GM21723 (cell line): ENCODE measurements around the gene ABHD13.
"Not testable (repeated sequence)": the region's sequence is repeated elsewhere in the genome, so short reads cannot be mapped to it uniquely, and the experiment has no call there.

ENCODE experiments used
- ATAC-seq: cut with Tn5 transposase; IDR thresholded peaks from one replicate; pipeline ENCODE4 v1.9.1; 2021; ENCODE audit warnings: mild to moderate bottlenecking, moderate library complexity; ENCODE audit not compliant: unreplicated experiment

ABHD13 gene

DNA sequence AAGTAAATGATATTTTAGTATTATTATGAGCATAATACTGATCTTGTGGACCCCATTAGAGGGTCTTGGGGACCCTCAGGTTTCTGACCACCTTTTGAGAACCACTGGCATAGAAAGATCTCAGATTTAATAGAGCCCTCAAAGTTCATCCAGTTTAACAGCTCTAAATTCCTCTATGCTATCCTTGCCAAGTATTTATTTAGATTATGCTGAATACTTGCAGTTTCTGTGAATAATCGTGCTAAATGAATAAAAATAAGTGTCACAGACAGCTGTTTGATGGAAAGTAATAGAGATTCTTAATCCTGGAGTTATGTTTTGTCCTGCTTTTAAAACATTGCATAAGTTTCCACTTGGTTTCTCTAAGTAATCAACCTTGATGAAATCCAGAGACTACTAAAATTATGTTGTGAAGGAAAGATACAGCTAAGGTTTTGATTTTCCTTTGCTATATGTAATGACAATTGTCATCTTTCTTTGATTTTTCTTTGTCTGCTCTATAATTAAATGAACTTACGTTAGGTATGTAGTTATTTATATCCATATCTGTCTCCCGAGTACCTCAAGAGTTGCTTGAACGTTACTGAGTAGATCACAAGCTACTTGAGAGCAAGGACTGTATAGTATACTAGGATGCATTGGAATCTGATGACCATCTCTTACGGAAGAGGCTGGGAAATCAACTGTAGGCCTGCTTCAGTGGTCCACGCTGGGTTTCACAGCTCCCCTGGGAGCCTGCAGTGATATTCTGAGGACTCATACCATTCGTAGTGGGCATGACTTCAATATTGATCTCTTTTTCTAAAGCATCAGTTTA, 5.7 kb downstream of the ABHD13 start:
- no peak for ATAC-seq

DNA sequence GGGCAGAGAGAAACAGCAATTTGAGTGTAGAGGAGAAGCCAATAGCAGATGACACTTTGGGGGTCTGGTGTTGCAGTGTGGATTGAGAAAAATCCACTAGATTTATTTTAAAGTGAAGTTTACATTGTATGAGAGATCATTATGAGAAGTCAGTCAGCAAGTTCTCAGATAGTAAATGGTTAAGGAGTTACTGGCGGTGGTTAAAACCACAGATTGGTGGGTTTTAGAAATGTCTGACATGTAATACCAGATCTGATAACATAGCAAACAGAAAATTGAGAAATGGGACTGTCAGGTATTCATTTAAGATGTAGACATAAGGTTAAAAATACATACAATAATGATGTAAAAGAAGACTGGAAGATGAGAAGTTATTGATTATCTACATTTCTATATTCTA, 7.2 kb downstream of the ABHD13 start:
- no peak for ATAC-seq

DNA sequence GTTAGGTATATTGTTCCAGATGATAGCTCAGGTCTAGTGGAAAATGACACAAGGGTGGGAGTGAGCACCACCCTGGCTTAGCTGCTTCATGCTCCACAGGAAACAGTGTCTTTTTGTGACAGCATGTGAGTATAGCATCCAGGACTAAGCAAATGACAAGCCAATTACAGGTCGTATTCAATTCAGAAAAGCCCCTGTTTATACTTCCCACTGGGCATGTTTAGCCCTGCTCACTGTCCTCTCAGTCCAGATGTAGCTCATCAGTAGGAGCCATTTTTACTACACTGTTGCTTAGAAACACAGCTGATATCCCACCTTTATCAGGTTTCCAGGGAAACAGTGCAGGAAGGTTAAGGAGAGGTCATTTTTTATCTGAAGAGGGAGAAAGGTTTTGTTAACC, 8.0 kb downstream of the ABHD13 start:
- no peak for ATAC-seq

DNA sequence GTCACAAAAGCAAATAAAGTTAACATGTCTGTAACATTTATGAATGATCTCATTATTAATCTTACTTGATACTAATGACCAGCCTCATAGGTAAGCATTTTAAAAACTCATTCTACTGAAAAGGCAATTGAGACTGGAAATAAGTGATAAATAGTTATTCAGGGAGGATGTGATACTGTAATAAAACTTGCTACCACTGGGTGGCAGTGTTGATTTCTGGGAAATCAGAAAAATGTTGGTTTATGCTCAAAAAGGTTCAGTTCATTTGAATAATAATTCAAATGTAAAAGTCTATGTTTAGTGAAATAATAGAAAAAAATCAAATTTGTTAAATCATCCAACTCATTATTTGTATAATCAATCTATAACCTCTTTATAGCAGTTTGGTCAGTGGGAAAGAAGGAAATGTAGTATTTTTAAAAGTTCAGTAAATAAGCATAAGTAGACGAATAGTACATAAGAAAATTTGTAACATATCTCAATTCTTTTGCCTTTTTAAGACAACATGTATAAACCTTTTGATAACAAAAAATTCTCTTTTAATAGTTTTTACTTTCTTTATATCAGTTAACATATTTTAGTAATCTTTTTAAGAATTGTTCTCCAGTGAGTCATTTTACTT, 9.6 kb downstream of the ABHD13 start:
- ATAC-seq = peak; percentile 42

DNA sequence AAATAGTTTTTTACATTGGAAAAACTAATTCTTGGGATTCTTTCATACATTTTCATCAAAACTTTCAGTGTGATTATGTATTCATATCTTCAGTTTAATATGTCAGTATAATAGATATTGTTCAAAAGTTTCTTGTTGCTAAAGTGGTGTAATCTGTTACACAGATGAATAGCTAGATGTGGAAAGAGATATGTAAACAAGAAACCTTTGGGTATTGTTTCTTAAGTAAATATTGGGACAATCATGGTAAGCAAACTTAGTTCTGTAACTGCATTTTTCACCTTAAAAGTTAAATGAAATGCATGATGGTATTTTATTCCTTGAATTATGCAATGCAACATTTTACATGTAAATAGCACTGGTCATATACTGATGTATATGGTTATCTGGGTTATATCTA, 12.2 kb downstream of the ABHD13 start:
- no peak for ATAC-seq

DNA sequence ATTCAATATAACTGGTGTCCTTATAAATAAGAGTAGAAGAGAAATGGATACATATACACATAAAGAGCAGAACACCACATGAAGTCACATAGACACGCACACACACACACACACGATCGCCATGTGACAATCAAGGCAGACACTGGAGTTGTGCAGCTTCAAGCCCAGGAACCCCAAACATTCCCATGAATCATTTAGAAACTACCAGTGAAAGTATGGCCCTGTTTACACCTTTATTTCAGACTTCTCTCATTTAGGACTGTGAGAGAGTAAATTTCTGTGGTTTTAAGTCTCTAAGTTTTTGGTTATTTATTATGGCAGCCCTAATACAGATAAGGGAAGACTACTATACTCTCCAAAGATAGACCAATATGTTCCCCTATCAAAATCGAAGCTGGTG, 31.0 kb downstream of the ABHD13 start:
- ATAC-seq = no peak

DNA sequence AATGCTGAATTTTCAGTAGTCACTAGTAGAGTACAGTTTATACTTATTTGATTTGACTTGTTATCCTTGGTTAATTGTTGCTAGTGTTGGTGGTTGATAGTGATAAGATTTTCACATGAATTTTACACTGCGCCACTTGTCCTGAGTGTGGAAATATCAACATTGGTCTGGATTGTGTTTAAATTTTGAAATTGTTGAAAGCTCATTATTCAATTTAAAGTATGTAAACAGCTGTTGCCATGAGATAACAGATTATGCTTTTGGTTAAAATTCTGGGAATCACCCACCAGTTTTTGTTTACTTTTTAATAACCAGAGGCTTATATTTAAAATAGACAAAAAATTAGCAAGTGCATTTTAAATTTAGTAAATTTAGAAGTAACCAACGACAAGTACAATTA, 39.1 kb downstream of the ABHD13 start:
- ATAC-seq = no peak

DNA sequence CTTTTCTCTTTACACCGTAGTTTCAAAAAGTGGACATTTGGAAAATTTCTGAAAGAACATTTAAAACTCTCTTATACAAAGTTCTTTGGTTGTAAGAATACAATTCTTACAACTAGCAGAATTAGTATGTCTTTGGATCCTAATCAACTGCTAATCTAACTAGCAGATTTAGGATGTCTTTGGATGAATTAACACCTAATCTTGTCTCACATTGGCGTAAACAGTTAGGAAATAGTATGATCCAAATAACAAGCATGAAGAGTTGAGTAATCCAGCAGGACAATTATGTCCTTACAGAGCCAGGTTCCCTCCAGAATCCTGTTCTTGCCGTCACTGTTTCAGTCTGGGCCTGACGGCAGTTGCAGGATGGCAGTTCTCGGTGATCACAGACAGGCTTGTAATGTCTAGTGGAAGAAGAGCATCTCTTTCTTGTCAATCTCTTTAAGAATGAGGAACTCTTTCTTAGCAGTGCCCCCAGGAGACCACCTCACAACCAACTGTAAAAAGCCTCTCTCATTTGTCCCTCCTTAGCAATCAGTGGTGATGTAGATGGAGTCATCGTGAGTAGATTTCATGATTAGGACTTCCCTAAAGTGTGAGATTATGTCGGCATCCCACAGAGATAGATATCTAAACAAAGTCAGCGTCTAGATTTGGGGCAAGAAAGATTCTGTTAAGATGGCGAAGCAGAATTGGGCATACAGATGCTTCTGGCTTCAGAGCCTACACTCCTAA, 45.6 kb downstream of the ABHD13 start:
- no peak for ATAC-seq

DNA sequence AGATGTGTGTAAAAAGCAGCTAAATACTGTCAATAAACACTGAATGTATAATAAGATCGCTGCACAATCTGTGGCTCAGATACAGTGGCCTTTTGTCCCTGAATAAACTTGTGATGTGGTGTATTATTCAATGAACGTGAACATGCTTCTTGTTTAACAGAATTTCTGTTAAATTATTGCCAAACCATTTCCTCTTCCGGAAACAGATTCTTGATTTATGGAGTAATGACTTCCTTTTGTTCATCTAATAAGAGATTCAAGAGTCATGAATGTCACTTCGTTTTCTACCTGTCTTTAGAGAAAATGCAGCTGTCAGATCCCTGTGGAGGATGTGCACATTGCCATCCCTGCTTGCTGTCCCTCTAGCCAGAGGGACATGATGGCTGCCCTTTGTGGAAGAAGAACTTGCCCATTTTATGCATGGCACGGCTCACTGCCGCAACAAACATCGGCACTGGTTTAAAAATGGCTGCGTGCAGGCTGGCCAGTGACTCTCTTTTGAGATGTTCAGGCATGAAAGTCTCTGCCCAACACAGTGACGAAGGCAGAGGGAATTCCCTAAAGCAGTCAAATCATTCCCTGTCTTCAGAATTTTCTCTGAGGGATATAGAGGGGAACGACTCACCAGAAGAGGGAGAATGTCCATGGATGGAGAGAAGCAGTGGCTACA, 48.3 kb downstream of the ABHD13 start:
- no peak for ATAC-seq

DNA sequence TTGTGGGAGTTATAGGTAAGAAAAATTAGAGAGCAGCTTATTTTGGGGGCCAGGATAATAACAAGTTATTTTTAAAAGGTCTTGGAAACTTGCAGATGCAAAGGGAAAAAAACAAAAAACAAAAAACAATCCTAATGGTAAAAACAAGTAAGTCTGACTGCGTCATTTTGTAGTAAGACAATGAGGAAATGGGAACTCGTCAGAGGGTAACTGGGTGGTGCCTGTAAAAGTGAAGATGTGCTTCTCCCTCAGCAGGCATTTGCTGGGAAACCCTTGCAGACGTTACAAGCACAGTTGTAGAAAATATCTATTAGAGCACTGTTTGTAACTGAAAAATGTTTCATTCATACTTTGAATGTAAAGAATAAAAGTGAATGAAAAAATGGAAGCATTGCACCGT, 49.2 kb downstream of the ABHD13 start:
- no peak for ATAC-seq

DNA sequence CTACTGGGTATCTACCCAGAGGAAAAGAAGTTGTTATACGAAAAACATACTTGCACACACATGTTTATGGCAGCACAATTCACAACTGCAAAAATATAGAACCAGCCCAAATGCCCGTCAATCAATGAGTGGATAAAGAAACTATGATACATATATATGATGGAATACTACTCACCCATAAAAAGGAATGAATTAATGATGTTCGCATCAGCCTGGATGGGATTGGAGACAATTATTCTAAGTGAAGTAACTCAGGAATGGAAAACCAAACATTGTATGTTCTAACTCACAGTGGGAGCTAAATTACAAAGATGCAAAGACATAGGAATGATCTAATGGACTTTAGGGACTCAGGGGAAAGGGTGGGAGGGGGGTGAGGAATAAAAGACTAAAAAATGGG, 49.7 kb downstream of the ABHD13 start:
- not testable (repeated sequence) for ATAC-seq

DNA sequence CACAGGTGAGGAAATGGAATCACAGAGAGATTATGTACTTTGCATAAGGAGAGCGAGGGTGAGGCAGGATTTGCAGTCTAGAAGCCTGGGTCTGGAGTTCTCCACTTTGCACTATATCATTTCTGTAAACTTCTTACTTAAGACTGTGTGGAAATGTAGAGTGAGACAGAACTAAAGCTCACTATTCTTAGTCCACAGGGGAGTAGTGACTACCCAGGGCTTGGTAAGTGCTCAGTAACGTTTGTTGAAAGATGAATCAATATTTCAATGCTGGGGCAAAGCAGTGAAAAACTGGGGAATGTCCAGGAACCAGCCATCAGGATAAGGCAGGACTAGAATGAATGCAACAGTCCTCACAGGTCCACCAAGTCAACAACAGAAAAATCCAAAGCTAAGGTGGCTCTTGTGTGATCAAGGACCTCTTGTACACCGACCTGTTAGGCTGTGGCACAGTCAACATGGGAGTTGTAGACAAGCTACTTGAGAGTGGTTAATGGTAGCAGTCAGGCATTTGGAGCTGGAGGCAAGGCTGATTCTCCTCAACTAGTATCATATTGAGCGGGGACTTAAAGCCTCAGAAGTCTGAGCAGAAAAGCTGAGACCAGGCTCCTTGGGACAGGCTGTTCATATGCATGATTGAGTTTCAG, 50.4 kb downstream of the ABHD13 start:
- ATAC-seq = peak; percentile 11

DNA sequence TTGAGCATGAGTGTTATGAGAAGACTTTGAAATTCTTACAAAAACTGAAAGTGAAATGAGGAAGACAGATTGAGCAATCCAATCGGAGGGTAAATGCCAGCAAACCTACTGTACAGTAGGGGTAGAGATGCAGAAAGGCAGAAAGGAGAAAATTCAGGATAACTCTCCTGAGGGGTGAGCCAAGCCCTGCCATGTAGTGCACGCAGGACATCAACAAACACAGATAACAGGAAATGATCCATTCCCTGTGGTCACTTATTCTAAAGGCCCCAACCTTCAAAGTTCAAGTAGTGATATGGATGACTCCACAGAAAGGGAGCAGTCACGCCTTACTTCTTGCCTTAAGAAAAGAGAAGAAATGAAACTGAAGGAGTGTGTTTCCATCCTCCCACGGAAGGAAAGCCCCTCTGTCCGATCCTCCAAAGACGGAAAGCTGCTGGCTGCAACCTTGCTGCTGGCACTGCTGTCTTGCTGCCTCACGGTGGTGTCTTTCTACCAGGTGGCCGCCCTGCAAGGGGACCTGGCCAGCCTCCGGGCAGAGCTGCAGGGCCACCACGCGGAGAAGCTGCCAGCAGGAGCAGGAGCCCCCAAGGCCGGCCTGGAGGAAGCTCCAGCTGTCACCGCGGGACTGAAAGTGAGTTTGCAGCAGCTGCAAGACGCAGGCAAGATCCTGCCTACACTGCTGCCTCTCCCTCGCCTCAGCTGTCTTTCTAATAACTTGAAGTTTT, 51.6 kb downstream of the ABHD13 start, which contains the start of gene TNFSF13B:
Gene TNFSF13B, plus strand, starts transcription at position 118 of the 728 bp plus-strand sequence. Its CDS starts 178 bp downstream, at position 296.
- ATAC-seq = peak; percentile 76

DNA sequence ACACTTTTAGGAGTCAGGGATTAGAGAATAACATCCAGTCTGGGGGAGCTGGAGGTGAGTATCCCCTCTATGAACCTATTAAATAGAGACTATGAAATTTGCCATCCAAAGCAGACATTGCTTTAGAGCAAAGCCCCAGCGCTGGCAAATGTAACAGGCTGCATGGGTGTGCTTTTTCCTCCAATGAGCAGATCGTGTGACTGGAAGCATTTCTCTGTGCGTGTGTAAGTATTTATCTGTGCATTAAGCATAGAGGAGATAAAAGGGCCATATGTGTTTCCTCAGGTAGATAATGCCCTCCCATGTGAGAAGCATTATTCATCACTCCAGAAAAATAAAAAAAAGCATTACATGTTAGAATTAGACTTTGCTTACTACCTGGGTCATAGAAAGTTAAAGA, 52.2 kb downstream of the ABHD13 start:
- ATAC-seq = peak; percentile 21

DNA sequence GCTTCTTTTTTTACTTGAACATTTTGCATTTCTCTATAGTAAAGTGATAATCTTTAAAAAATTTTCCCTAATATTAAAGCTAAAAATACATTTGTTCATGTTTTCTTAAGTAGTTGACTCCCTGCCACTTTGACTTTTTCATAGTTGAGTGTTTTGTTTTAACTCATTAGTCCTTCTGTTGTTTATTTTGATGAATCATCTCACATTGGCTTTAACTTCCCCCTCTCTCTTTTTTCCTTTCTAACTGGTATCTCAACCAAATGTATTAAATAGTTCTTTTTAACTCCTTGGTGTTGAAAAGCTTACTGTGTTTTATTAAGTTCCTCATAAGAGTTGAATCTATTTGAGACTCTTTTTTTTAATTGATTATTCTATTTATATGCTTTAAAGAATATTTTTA, 54.1 kb downstream of the ABHD13 start:
- ATAC-seq = no peak

DNA sequence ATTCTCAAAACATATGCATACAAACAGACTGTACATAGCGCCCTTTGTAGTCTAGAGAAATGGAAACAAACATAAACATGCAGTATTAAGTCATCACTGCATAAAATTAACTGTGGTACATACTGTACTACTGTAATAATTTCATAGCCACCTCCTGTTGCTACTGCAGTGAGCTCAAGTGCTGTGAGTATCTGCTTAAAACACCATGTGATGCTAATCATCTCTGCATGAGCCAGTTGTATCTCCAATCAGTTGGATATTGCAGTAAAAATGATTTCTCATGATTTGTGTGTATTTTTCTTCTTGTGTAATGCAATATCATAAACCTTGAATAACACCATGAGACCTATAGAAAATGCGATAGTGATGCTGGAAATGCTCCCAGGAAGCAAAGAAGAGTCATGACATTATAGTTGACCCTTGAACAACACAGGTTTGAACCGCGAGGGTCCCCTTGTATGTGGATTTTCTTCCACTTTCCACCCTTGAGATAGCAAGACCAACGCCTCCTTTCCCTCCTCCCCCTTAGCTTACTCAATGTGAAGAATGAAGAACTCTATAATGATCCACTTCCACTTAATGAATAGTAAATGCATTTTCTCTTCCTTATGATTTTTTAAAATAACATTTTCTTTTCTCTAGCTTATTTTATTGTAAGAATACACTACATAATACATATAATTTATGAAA, 55.4 kb downstream of the ABHD13 start:
- ATAC-seq = no peak

DNA sequence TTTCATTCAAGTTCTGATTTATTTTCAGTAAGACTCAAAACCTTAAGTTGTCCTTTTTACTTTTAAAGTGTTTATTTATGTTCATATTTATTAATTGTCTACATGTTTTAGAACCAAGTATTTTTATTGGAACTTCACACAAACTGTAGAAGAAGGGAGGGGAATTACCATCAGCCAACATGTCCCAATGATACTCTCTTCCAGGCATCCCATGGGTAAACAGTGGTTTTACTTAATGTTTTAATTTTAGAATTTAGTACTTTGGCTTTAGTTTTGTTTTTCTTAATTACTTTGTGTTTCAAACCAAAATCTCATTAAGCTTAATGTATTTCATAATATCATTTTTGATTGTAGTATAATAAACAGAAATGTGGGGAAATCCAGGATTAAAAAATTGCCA, 56.5 kb downstream of the ABHD13 start:
- ATAC-seq = no peak

DNA sequence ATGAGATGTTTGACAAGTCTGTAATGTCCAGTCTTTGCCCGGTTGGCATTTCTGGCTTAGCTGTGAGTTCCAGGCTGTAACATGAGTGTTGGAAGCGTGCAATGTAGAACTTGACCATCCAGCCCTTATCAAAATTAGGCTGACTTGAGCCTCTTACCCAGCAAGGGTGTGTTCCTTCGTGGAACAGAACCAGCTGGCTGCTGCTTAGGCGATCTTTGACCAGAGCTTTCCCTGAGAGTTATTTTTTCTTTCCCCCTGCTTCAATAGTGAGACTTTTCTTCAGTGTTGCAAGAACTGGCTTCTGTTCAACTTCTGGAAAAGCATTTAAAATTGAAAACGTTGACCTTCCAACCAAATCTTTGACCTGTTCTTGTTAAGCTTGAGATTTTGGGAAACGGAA, 57.9 kb downstream of the ABHD13 start:
- no peak for ATAC-seq

DNA sequence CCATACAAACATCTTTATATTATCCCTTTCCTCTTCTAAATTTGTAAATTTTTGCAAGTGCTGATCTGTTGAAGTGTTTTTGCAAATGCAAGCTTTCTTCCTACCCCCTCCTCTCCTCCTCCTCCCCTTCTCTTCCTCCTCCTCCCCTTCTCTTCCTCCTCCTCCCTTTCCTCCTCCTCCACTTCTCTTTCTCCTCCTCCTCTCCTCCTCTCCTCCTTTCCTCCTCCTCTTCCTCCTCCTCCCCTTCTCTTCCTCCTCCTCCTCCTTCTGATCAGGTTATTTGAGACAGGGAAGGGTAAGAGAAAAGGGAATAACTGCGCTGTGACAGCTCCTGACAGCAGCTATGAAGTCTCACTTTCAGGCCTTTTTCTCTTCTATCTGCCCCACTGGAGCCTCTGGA, 60.3 kb downstream of the ABHD13 start:
- no peak for ATAC-seq

DNA sequence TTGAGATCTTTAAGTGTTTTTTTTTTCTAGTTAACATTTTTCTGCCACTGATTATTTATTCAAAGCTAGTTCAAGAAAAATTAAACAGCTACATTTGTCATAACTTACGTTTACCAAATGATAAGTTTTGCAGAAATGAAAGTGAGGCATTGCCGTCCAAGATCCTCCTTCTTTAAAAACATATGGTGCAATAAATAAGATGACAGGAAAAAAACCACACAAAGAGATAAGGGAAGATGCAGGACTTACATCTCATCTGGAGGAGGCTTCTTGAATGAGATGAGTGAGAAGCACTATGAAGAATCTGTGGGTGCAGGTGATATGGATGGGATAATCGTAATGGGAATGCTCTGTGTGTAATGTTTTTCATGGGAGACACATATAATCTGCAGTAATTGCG, 63.7 kb downstream of the ABHD13 start:
- ATAC-seq = no peak
